ENCODE data around the gene FYB1.
"Not testable (repeated sequence)": the region's sequence is repeated elsewhere in the genome, so short reads cannot be mapped to it uniquely, and the experiment has no call there.

Gene FYB1

DNA sequence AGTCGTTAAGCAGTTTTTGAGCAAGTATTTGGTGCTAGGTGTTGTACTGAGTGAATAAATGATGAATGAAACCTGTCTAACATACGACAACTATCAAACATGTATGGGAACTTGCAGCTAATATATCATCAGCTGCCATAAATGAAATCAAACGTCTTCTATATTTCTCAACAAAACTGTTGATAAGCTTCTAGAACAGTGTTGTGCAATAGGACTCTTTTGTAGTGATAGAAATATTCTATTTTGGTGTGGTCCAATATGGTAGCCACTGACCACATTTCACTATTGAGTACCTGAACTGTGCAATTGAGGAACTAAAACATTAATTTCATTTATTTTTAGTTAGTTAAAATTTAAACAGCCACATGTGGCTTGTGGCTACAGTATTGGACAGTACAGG is 16.3 kb upstream of the FYB1 start:
- no peak for DNase-seq (ENCODE audit: low read depth, low spot score)
- Histone ChIP-seq H3K4me3 (no peak overlapping the region), H3K9ac (ENCODE audit: insufficient read length) (no peak overlapping the region), H3K36me3 (ENCODE audit: insufficient read depth, low read length) (no peaks in the 10 kb centered on the region), H3K27ac (no peak overlapping the region), H3K9me3 (ENCODE audit: low read depth, low read length) (no peaks in the 10 kb centered on the region)
- no peak for TF ChIP-seq POLR2AphosphoS5 (IDR thresholded peaks at IDR 0.05; ENCODE audit: borderline replicate concordance, low read depth, low read length)
- TF ChIP-seq EZH2 (IDR thresholded peaks at IDR 0.05), result no peak
- TF ChIP-seq FOXP2 (optimal IDR thresholded peaks at IDR 0.05; ENCODE audit: control extremely low read depth, extremely low read length, insufficient read depth), result no peak

DNA sequence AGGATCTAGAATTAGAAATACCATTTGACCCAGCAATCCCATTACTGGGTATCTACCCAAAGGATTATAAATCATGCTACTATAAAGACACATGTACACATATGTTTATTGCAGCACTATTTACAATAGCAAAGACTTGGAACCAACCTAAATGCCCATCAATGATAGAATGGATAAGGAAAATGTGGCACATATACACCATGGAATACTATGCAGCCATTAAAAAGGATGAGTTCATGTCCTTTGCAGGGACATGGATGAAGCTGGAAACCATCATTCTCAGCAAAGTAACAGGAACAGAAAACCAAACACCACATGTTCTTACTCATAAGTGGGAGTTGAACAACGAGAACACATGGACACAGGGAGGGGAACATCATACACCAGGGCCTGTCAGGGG is 15.1 kb upstream of the FYB1 start:
- not testable (repeated sequence) for H3K27ac ChIP-seq; H3K9ac ChIP-seq (ENCODE audit: insufficient read length); H3K9me3 ChIP-seq (ENCODE audit: low read depth, low read length); H3K36me3 ChIP-seq (ENCODE audit: insufficient read depth, low read length); DNase-seq (ENCODE audit: low read depth, low spot score); H3K4me3 ChIP-seq

DNA sequence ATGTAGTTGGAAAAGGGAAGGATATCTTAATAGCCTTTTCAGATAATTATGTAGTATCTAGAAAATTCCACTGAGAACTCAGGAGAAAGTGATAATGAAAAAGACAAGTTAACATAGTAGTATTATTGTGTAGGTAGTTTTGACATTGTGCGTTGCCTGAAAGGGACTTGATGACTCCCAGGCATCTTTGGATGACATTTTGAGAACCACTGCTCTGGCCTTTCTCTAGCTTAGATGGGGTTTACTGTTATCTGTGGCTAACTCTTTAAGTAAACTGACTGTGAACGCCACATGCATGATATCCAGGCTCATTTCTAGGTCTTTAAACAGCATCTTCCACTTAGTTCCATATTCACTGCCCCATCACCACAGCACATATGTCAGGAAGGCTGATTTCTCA is 14.4 kb upstream of the FYB1 start:
- Histone ChIP-seq H3K36me3 (ENCODE audit: insufficient read depth, low read length) (no peaks in the 10 kb centered on the region), H3K9ac (ENCODE audit: insufficient read length) (no peak overlapping the region), H3K9me3 (ENCODE audit: low read depth, low read length) (no peaks in the 10 kb centered on the region), H3K27ac (no peak overlapping the region), H3K4me3 (no peak overlapping the region)
- TF ChIP-seq EZH2 (IDR thresholded peaks at IDR 0.05) (no peak), POLR2AphosphoS5 (IDR thresholded peaks at IDR 0.05; ENCODE audit: borderline replicate concordance, low read depth, low read length) (no peak), FOXP2 (optimal IDR thresholded peaks at IDR 0.05; ENCODE audit: control extremely low read depth, extremely low read length, insufficient read depth) (no peak)
- no peak for DNase-seq (ENCODE audit: low read depth, low spot score)

DNA sequence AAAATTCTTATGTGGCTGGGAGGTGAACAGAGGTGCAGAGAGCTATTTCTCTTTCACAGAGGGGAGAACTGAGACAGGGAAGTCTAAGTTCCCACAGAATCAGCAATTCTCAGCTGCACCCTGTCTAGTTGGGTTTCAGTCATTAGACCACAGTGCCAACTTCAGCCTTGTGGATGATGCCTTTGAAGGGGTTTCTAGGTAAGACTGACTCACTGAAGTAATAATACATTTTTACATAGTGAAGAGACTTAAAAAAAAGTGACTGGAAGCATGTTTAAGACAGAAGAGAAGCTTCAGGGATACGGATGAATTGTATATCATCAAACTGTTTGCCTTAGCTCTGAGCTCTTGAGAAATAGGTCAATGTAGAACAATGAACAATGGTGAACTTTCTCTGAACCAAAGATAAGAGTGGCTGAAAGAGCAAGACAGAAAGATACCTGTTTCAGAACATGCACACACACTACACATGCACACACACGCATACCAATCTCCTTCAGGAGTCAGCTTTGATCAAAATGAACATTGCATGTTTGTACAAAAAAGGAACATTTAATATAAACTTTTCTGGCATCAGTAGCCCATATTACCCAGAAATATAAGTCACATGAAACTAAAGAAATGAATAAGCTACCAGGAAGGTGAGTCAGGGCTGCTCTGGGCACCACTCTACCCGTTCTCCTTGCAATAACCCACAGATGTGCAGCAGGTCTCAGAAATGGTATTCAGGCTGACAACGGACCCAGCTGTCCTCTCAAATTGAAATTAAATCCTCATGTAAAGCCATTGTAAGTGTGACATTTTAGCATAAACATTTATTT is 12.6 kb upstream of the FYB1 start:
- Histone ChIP-seq H3K27ac (no peak overlapping the region), H3K9ac (ENCODE audit: insufficient read length) (no peak overlapping the region), H3K9me3 (ENCODE audit: low read depth, low read length) (no peaks in the 10 kb centered on the region), H3K4me3 (no peak overlapping the region), H3K36me3 (ENCODE audit: insufficient read depth, low read length) (no peaks in the 10 kb centered on the region)
- TF ChIP-seq FOXP2 (optimal IDR thresholded peaks at IDR 0.05; ENCODE audit: control extremely low read depth, extremely low read length, insufficient read depth) (no peak), POLR2AphosphoS5 (IDR thresholded peaks at IDR 0.05; ENCODE audit: borderline replicate concordance, low read depth, low read length) (no peak), EZH2 (IDR thresholded peaks at IDR 0.05) (no peak)
- DNase-seq (ENCODE audit: low read depth, low spot score), result no peak

DNA sequence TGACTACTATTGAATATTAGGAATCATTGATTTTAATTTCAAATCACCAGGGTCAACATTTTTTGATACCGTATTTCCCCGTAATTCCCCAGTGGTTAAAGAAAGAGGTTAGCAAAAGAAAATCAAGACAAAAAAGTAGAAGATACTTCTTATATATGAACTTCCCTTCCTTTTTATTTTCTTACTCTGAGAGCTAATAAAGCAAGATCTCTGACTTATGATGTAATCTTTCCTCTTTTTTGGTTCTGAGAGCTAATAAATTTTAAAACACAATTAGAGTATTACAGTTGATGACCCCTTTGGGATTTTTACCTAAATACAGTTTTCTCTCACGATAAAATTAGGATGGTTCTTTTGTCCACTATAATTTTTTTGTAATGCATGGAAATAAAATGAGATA is 9.2 kb upstream of the FYB1 start:
- Histone ChIP-seq H3K9me3 (ENCODE audit: low read depth, low read length) (no peaks in the 10 kb centered on the region), H3K36me3 (ENCODE audit: insufficient read depth, low read length) (no peaks in the 10 kb centered on the region), H3K4me3 (no peak overlapping the region), H3K27ac (no peak overlapping the region), H3K9ac (ENCODE audit: insufficient read length) (no peak overlapping the region)
- DNase-seq (ENCODE audit: low read depth, low spot score), result no peak
- TF ChIP-seq POLR2AphosphoS5 (IDR thresholded peaks at IDR 0.05; ENCODE audit: borderline replicate concordance, low read depth, low read length) (no peak), EZH2 (IDR thresholded peaks at IDR 0.05) (no peak), FOXP2 (optimal IDR thresholded peaks at IDR 0.05; ENCODE audit: control extremely low read depth, extremely low read length, insufficient read depth) (no peak)

DNA sequence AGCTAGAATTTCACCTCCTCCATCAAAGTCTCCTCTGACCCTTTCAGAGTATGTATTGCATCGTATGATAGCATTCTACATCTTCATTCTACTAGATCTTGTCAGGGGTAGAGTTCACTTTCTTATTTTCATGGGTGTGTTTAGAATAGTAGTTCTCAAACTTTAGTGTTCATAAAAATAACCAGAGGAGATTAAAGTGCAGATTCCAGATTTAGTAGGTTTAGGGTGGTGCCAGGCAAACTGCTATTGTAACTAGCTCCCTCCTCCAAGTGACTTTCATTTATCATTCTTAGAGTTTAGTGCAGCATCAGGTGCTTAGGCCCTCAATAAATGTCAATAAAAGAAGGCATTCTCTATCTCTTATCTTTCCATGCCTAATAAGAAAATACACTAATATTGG is 7.2 kb upstream of the FYB1 start:
- DNase-seq (ENCODE audit: low read depth, low spot score), result no peak
- TF ChIP-seq EZH2 (IDR thresholded peaks at IDR 0.05) (no peak), POLR2AphosphoS5 (IDR thresholded peaks at IDR 0.05; ENCODE audit: borderline replicate concordance, low read depth, low read length) (no peak), FOXP2 (optimal IDR thresholded peaks at IDR 0.05; ENCODE audit: control extremely low read depth, extremely low read length, insufficient read depth) (no peak)
- H3K27ac ChIP-seq, result no peak overlapping the region
- H3K9me3 ChIP-seq (ENCODE audit: low read depth, low read length), result no peaks in the 10 kb centered on the region
- H3K36me3 ChIP-seq (ENCODE audit: insufficient read depth, low read length), result no peaks in the 10 kb centered on the region
- no peak overlapping the region for H3K4me3 ChIP-seq
- H3K9ac ChIP-seq (ENCODE audit: insufficient read length), result no peak overlapping the region

DNA sequence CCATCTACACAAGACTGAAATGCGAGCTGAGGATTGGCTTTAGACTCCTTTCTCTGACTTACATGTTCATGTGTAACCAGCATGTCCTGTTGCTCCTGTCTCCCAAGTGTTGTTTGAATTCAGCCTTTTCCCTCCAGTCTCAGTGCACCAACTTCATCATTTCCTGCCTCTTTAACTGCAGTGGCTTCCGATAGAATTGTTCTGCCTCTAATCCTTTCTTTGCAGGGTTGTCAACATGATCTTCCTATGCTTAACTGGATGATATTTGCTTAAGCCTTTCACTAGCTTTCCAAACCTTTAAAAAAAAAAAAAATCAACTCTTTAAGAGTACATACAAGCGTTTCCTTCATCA is 6.7 kb upstream of the FYB1 start:
- Histone ChIP-seq H3K9ac (ENCODE audit: insufficient read length) (no peak overlapping the region), H3K27ac (no peak overlapping the region), H3K9me3 (ENCODE audit: low read depth, low read length) (no peaks in the 10 kb centered on the region), H3K4me3 (no peak overlapping the region), H3K36me3 (ENCODE audit: insufficient read depth, low read length) (no peaks in the 10 kb centered on the region)
- DNase-seq (ENCODE audit: low read depth, low spot score), result no peak
- TF ChIP-seq FOXP2 (optimal IDR thresholded peaks at IDR 0.05; ENCODE audit: control extremely low read depth, extremely low read length, insufficient read depth) (no peak), EZH2 (IDR thresholded peaks at IDR 0.05) (no peak), POLR2AphosphoS5 (IDR thresholded peaks at IDR 0.05; ENCODE audit: borderline replicate concordance, low read depth, low read length) (no peak)

DNA sequence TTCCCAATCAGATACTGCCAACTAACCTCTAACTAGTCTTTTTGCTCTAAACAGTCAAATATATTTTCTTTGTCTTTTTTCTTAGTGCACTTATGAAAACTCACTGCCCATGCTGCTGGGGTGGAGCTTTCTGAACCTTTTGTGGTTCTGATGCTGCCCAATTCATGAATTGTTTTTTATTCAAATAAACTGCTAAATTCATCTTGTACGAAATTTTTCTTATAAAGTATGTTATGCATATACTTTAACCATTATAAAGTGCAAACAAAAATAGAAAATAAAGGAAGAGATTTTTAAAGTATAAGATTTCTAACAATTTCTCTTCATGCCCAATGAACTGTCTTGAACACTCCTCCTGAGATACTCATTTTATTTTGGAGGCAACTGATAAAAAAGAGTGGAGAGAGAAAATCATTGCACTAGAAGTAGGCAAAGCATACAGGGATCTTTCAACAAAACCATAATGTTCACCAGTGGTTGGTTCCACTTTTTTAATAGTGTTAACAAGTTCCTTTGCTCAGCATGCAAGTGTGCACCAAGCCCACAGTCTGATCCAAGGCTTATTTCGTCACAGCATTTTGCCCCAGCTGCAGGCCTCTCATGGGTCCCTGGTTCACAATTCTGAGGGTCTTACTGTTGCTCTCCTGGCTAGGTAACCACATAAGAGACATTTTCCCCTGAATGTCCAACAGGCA is 6.2 kb upstream of the FYB1 start:
- no peak overlapping the region for H3K4me3 ChIP-seq
- no peaks in the 10 kb centered on the region for H3K9me3 ChIP-seq (ENCODE audit: low read depth, low read length)
- TF ChIP-seq EZH2 (IDR thresholded peaks at IDR 0.05) (no peak), POLR2AphosphoS5 (IDR thresholded peaks at IDR 0.05; ENCODE audit: borderline replicate concordance, low read depth, low read length) (no peak), FOXP2 (optimal IDR thresholded peaks at IDR 0.05; ENCODE audit: control extremely low read depth, extremely low read length, insufficient read depth) (no peak)
- no peak overlapping the region for H3K27ac ChIP-seq
- no peak for DNase-seq (ENCODE audit: low read depth, low spot score)
- no peaks in the 10 kb centered on the region for H3K36me3 ChIP-seq (ENCODE audit: insufficient read depth, low read length)
- no peak overlapping the region for H3K9ac ChIP-seq (ENCODE audit: insufficient read length)
